Fibroblast of upper back skin (primary cell): ENCODE results near the gene KCNA3.
"Not testable (repeated sequence)": the region's sequence is repeated elsewhere in the genome, so short reads cannot be mapped to it uniquely, and the experiment has no call there.

Experiments
- DNase-seq: peaks from one replicate; pipeline ENCODE4 v3.0.0-alpha.2; 2013

The KCNA3 gene

GRCh38 chr1:110676970-110677369 is 2.2 kb upstream of the KCNA3 start:
- DNase-seq, result no peak

GRCh38 chr1:110675060-110675791 is 486 bp upstream of the KCNA3 start:
- DNase-seq, result no peak

GRCh38 chr1:110673805-110674336 is 869 bp downstream of the KCNA3 start:
- no peak for DNase-seq

- no peak for DNase-seq
These were observed 1.5 kb downstream of the KCNA3 start for GRCh38 chr1:110673197-110673701.

- DNase-seq, result no peak
These were observed 2.0 kb downstream of the KCNA3 start for GRCh38 chr1:110672753-110673108.

GRCh38 chr1:110672001-110672752 is 2.6 kb downstream of the KCNA3 start:
- DNase-seq, result peak; percentile 39

- DNase-seq, result no peak
These were observed 3.4 kb downstream of the KCNA3 start for GRCh38 chr1:110671361-110671760.

GRCh38 chr1:110668549-110668948 is 6.2 kb downstream of the KCNA3 start:
- no peak for DNase-seq

GRCh38 chr1:110667776-110668175 is 7.0 kb downstream of the KCNA3 start:
- no peak for DNase-seq

- DNase-seq, result no peak
These were observed 11.5 kb downstream of the KCNA3 start for GRCh38 chr1:110663241-110663640.

GRCh38 chr1:110659559-110659958 is 15.2 kb downstream of the KCNA3 start:
- DNase-seq, result not testable (repeated sequence)

- no peak for DNase-seq
These were observed 17.4 kb downstream of the KCNA3 start for GRCh38 chr1:110657351-110657750.

GRCh38 chr1:110650609-110651008 is 24.1 kb downstream of the KCNA3 start:
- no peak for DNase-seq

GRCh38 chr1:110648417-110648816 is 26.3 kb downstream of the KCNA3 start:
- DNase-seq, result no peak

- peak; percentile 51 for DNase-seq
These were observed 27.4 kb downstream of the KCNA3 start for GRCh38 chr1:110647254-110647891.

- DNase-seq, result peak; percentile 45
These were observed 28.7 kb downstream of the KCNA3 start for GRCh38 chr1:110645821-110646735.

GRCh38 chr1:110645211-110645610 is 29.5 kb downstream of the KCNA3 start:
- no peak for DNase-seq

- DNase-seq, result no peak
These were observed 30.8 kb downstream of the KCNA3 start for GRCh38 chr1:110643879-110644472.

- DNase-seq, result no peak
These were observed 34.9 kb downstream of the KCNA3 start for GRCh38 chr1:110639724-110640386.

- DNase-seq, result no peak
These were observed 36.2 kb downstream of the KCNA3 start for GRCh38 chr1:110638556-110638955.

GRCh38 chr1:110638058-110638457 is 36.7 kb downstream of the KCNA3 start:
- DNase-seq, result no peak
